Measurements from ENCODE around the gene TANGO6.

GRCh38 chr16:68909099-68909733 lies 65.9 kb downstream of the TANGO6 start:
- TF ChIP-seq POLR2A (IDR thresholded peaks at IDR 0.05; ENCODE audit: low read length) (no peak), GATA1 (IDR thresholded peaks at IDR 0.05; ENCODE audit: low read depth, low read length) (no peak)
